SK-N-SH treated with all-trans-retinoic acid at 6 μM for 48 hours (cell line): ENCODE data around the gene LYZ.

Experiments used
- ATAC-seq: fragments of 200-7000 bp; cut with Tn5 transposase; 3 replicates; pipeline ENCODE4 v1.9.1; 2020; ENCODE audit warnings: mild to moderate bottlenecking, moderate library complexity
- ARNTL ChIP-seq: fragments of 450-650 bp; formaldehyde crosslinking; IDR thresholded peaks from 2 replicates; pipeline ENCODE4 v1.5.0; 2020; ENCODE audit warnings: low read depth, mild to moderate bottlenecking, moderate library complexity, borderline replicate concordance
- BACH2 ChIP-seq: fragments of 250-450 bp; sonication (Bioruptor Pico); IDR thresholded peaks from 2 replicates; pipeline ENCODE4 v1.9.0; 2021; ENCODE audit warnings: mild to moderate bottlenecking, borderline replicate concordance
- CREB5 ChIP-seq: fragments of 250-450 bp; sonication (Bioruptor Pico); IDR thresholded peaks from 2 replicates; pipeline ENCODE4 v1.5.1; 2020; ENCODE audit warnings: low read depth, mild to moderate bottlenecking, moderate library complexity
- CSDC2 ChIP-seq: fragments of 250-450 bp; sonication (Bioruptor Pico); IDR thresholded peaks from 2 replicates; pipeline ENCODE4 v1.5.0; 2020; ENCODE audit warnings: mild to moderate bottlenecking, moderate library complexity
- ESRRG ChIP-seq: fragments of 250-450 bp; sonication (Bioruptor Pico); IDR thresholded peaks from 2 replicates; pipeline ENCODE4 v1.6.1; 2021; ENCODE audit warnings: mild to moderate bottlenecking
- GLIS3 ChIP-seq: fragments of 250-450 bp; sonication (Bioruptor Pico); IDR thresholded peaks from 2 replicates; pipeline ENCODE4 v1.5.0; 2020; ENCODE audit warnings: mild to moderate bottlenecking, moderate library complexity
- ISL1 ChIP-seq: fragments of 250-450 bp; sonication (Bioruptor Pico); IDR thresholded peaks from 2 replicates; pipeline ENCODE4 v2.1.2; 2022; ENCODE audit warnings: mild to moderate bottlenecking, moderate library complexity
- OSR1 ChIP-seq: fragments of 250-450 bp; sonication (Bioruptor Pico); IDR thresholded peaks from 2 replicates; pipeline ENCODE4 v1.8.0; 2022; ENCODE audit warnings: moderate library complexity, mild to moderate bottlenecking, inconsistent platforms
- PATZ1 ChIP-seq: fragments of 250-450 bp; sonication (Bioruptor Pico); IDR thresholded peaks from 2 replicates; pipeline ENCODE4 v1.8.0; 2020; ENCODE audit warnings: mild to moderate bottlenecking, moderate library complexity, borderline replicate concordance
- RARB ChIP-seq: fragments of 250-450 bp; sonication (Bioruptor Pico); IDR thresholded peaks from 2 replicates; pipeline ENCODE4 v1.8.0; 2021; ENCODE audit warnings: mild to moderate bottlenecking, moderate library complexity
- SNAI2 ChIP-seq: fragments of 250-450 bp; sonication (Bioruptor Pico); IDR thresholded peaks from 2 replicates; pipeline ENCODE4 v1.5.0; 2020; ENCODE audit warnings: mild to moderate bottlenecking, moderate library complexity
- TCF4 ChIP-seq: fragments of 250-450 bp; sonication (Bioruptor Pico); IDR thresholded peaks from 2 replicates; pipeline ENCODE4 v1.8.0; 2021; ENCODE audit warnings: mild to moderate bottlenecking, moderate library complexity, borderline replicate concordance
- TOX ChIP-seq: fragments of 250-450 bp; sonication (Bioruptor Pico); IDR thresholded peaks from 2 replicates; pipeline ENCODE4 v1.8.0; 2021; ENCODE audit warnings: mild to moderate bottlenecking, moderate library complexity, borderline replicate concordance
- TSHZ2 ChIP-seq: fragments of 250-450 bp; sonication (Bioruptor Pico); IDR thresholded peaks from 2 replicates; pipeline ENCODE4 v1.5.0; 2020; ENCODE audit warnings: mild to moderate bottlenecking, moderate library complexity
- ZC3H10 ChIP-seq: fragments of 250-450 bp; sonication (Bioruptor Pico); IDR thresholded peaks from 2 replicates; pipeline ENCODE4 v1.5.1; 2021; ENCODE audit warnings: mild to moderate bottlenecking, moderate library complexity
- ZFP3 ChIP-seq: fragments of 250-450 bp; sonication (Bioruptor Pico); IDR thresholded peaks from 2 replicates; pipeline ENCODE4 v1.5.0; 2020; ENCODE audit warnings: mild to moderate bottlenecking, moderate library complexity
- ZFP30 ChIP-seq: fragments of 450-650 bp; formaldehyde crosslinking; IDR thresholded peaks from 2 replicates; pipeline ENCODE4 v1.5.0; 2022; ENCODE audit warnings: mild to moderate bottlenecking, moderate library complexity
- ZNF70 ChIP-seq: fragments of 450-650 bp; formaldehyde crosslinking; IDR thresholded peaks from 2 replicates; pipeline ENCODE4 v1.5.0; 2020; ENCODE audit warnings: mild to moderate bottlenecking, moderate library complexity
- ZNF8 ChIP-seq: fragments of 450-650 bp; formaldehyde crosslinking; IDR thresholded peaks from 2 replicates; pipeline ENCODE4 v1.5.0; 2020; ENCODE audit warnings: mild to moderate bottlenecking, moderate library complexity
- TF ChIP-seq, protein P1 (sequence below): fragments of 250-450 bp; sonication (Bioruptor Pico); IDR thresholded peaks from 2 replicates; pipeline ENCODE4 v1.8.0; 2021; ENCODE audit warnings: low read depth, mild to moderate bottlenecking, moderate library complexity, borderline replicate concordance
- TF ChIP-seq, protein P2 (sequence below): fragments of 250-450 bp; sonication (Bioruptor Pico); IDR thresholded peaks from 2 replicates; pipeline ENCODE4 v1.5.1; 2021; ENCODE audit warnings: mild to moderate bottlenecking, moderate library complexity

Gene LYZ

DNA sequence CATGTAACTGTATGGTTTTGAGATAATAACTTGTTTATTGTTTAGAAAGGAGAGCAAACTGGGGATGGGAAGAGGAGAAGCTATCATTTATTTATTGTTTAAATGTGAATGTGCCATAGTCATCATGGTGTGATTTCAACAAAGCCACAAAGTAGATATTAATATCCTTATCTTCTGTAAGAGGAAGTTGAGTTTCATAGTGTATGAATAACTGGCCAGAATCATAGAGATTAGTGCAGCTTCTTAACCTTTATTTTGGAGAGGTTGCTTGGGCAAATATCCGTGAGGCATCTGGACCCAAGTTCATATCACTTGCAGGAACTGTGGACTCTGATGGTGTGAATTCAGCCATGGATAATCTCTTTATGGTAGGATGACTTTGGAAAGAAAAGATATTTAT is 26.8 kb upstream of the LYZ start (continued):
- TF ChIP-seq CREB5 (CRISPR knock-in tag): no peak
- TF ChIP-seq ISL1 (CRISPR knock-in tag): no peak

- TF ChIP-seq PATZ1 (CRISPR knock-in tag): no peak
- no peak for TF ChIP-seq ZNF8
- TF ChIP-seq ZFP3 (CRISPR knock-in tag): no peak
- TF ChIP-seq GLIS3: no peak
- TF ChIP-seq ZC3H10 (CRISPR knock-in tag): no peak
- TF ChIP-seq OSR1 (CRISPR knock-in tag): no peak
- no peak for TF ChIP-seq ARNTL
- no peak for TF ChIP-seq SNAI2 (CRISPR knock-in tag)
- ATAC-seq: no peak
Measured at GRCh38 chr12:69324797-69325466, 23.2 kb upstream of the LYZ start.

- TF ChIP-seq OSR1 (CRISPR knock-in tag) (no peak), RARB (CRISPR knock-in tag) (no peak), ISL1 (CRISPR knock-in tag) (no peak), TCF4 (CRISPR knock-in tag) (no peak), ESRRG (no peak), ZNF8 (no peak), GLIS3 (no peak), ZC3H10 (CRISPR knock-in tag) (no peak), BACH2 (CRISPR knock-in tag) (no peak), TOX (CRISPR knock-in tag) (no peak), ZFP3 (CRISPR knock-in tag) (no peak), PATZ1 (CRISPR knock-in tag) (no peak), TSHZ2 (CRISPR knock-in tag) (no peak), SNAI2 (CRISPR knock-in tag) (no peak), ZNF70 (CRISPR knock-in tag) (no peak), ARNTL (no peak), CSDC2 (no peak), ZFP30 (CRISPR knock-in tag) (no peak)
- TF ChIP-seq, protein P1, sequence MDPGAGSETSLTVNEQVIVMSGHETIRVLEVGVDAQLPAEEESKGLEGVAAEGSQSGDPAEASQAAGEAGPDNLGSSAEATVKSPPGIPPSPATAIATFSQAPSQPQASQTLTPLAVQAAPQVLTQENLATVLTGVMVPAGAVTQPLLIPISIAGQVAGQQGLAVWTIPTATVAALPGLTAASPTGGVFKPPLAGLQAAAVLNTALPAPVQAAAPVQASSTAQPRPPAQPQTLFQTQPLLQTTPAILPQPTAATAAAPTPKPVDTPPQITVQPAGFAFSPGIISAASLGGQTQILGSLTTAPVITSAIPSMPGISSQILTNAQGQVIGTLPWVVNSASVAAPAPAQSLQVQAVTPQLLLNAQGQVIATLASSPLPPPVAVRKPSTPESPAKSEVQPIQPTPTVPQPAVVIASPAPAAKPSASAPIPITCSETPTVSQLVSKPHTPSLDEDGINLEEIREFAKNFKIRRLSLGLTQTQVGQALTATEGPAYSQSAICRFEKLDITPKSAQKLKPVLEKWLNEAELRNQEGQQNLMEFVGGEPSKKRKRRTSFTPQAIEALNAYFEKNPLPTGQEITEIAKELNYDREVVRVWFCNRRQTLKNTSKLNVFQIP (CRISPR knock-in tag): no peak
- TF ChIP-seq, protein P2, sequence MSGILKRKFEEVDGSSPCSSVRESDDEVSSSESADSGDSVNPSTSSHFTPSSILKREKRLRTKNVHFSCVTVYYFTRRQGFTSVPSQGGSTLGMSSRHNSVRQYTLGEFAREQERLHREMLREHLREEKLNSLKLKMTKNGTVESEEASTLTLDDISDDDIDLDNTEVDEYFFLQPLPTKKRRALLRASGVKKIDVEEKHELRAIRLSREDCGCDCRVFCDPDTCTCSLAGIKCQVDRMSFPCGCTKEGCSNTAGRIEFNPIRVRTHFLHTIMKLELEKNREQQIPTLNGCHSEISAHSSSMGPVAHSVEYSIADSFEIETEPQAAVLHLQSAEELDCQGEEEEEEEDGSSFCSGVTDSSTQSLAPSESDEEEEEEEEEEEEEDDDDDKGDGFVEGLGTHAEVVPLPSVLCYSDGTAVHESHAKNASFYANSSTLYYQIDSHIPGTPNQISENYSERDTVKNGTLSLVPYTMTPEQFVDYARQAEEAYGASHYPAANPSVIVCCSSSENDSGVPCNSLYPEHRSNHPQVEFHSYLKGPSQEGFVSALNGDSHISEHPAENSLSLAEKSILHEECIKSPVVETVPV (CRISPR knock-in tag): no peak
- ATAC-seq: no peak
Measured at GRCh38 chr12:69328426-69328825, 19.8 kb upstream of the LYZ start.
